ENCODE results near the gene GPR55.

Gene GPR55

DNA sequence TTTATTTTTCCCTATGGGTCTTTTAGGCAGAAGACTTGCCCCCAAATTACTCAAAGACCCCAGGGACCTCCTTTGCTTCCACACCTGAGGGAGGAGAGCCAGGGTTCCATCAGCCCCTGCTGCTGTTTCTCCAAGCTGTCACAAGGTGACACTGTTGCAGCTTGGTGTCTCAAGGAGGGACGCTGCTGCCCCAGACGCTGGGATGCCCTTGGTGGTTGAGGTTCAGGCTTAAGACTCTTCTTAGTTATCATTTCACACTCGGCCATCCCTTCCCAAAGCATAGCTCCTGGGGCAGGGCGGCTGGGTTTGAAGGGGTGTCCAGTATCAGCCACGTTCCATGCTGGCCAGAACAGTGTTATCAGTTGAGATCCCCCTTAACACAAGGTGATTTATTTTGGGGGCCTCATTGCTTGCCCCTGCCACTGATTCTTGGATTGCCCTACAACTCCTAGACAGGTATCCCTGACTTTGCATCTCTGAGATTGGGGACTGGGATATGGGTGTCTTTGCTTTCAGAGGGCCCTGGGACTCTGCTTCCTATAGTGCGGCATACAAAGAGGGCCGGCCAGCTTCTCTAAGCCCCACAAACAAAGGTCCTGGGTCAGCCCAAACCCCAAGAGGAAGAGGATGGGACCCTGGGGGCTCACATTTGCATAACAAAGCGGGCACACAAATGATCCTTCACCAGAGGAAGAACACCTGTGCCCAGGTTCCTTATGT lies 22.7 kb downstream of the GPR55 start:
- peak; percentile 51 to 80 (median 61) for TF ChIP-seq CTCF (IDR thresholded peaks at IDR 0.05; ENCODE audit: unreplicated experiment in 3 of 3)
- Mint-ChIP-seq H3K27me3 (ENCODE audit: low read depth) (peaks cover 42% of the 10 kb centered on the region), H3K27ac (no peak overlapping the region), H3K9me3 (no peaks in the 10 kb centered on the region), H3K4me1 (no peaks in the 10 kb centered on the region), H3K4me3 (no peak overlapping the region), H3K36me3 (ENCODE audit: low read depth) (no peaks in the 10 kb centered on the region)

DNA sequence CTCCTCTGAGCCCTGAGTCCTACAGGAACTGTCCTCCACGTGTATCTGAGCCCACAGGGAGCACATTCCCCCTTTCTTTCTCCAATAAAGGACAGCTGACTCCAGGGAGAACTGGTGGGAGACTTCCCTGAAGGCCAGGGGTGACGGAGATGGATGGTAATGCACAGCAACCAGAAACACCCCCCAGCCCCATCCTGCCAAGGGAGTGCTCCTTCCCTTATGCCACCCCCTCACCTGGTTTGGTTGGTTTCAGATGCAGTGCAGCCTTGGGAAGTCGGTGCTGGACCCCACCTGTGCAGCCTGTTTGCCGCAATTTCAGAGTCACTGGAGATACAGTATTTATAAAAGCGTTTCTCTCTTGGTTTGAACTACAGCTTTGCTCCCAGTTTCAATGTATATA lies 24.0 kb downstream of the GPR55 start:
- Mint-ChIP-seq H3K4me3 (no peak overlapping the region), H3K9me3 (no peaks in the 10 kb centered on the region), H3K4me1 (no peaks in the 10 kb centered on the region), H3K27ac (no peak overlapping the region), H3K36me3 (ENCODE audit: low read depth) (no peaks in the 10 kb centered on the region), H3K27me3 (ENCODE audit: low read depth) (peaks cover 38% of the 10 kb centered on the region)
- TF ChIP-seq CTCF (IDR thresholded peaks at IDR 0.05; ENCODE audit: unreplicated experiment in 3 of 3), result no peak

DNA sequence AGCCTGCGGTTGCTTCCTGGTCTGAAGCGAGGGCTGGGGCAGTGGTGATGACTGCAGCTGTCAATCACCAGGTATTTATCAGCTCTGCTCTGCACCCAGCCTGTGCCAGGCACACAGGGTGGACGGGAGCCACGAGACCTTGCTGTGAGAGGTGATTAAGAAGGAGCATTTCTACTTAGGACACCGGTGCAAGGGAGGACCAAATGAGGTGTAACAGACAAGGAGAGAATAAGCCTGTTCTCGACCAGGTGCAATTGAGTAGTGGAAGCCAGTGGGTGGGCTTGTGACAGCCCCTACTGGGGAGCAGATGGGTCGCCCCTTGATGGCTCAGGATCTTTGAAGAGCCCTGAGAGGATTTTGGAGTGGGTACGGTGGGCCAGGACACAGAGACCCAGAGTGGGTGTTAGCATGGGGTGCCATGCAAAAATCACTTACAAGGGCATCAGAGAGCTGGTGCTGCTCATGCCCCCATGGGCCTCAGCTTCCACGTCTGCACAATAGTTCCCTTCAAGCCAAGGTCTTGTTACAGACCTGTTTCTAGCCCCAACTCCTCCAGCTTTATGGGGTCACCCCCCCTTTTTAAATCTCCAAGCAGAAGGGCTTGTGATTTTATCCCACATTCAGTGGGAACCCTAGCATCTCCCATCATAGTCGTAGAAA lies 24.6 kb downstream of the GPR55 start:
- Mint-ChIP-seq H3K27ac (no peak overlapping the region), H3K4me1 (no peaks in the 10 kb centered on the region), H3K4me3 (no peak overlapping the region), H3K9me3 (no peaks in the 10 kb centered on the region), H3K27me3 (ENCODE audit: low read depth) (peaks cover 34% of the 10 kb centered on the region), H3K36me3 (ENCODE audit: low read depth) (no peaks in the 10 kb centered on the region)
- TF ChIP-seq CTCF (IDR thresholded peaks at IDR 0.05; ENCODE audit: unreplicated experiment in 3 of 3), result no peak

GRCh38 chr2:230899786-230900185 lies 25.3 kb downstream of the GPR55 start:
- no peaks in the 10 kb centered on the region for H3K9me3 Mint-ChIP-seq
- no peaks in the 10 kb centered on the region for H3K36me3 Mint-ChIP-seq (ENCODE audit: low read depth)
- no peak overlapping the region for H3K4me3 Mint-ChIP-seq
- peak overlapping the region in 1 of 3 experiments; percentile 54 for H3K27ac Mint-ChIP-seq
- no peaks in the 10 kb centered on the region for H3K4me1 Mint-ChIP-seq
- H3K27me3 Mint-ChIP-seq (ENCODE audit: low read depth), result peaks cover 34% of the 10 kb centered on the region
- TF ChIP-seq CTCF (IDR thresholded peaks at IDR 0.05; ENCODE audit: unreplicated experiment in 3 of 3), result no peak

DNA sequence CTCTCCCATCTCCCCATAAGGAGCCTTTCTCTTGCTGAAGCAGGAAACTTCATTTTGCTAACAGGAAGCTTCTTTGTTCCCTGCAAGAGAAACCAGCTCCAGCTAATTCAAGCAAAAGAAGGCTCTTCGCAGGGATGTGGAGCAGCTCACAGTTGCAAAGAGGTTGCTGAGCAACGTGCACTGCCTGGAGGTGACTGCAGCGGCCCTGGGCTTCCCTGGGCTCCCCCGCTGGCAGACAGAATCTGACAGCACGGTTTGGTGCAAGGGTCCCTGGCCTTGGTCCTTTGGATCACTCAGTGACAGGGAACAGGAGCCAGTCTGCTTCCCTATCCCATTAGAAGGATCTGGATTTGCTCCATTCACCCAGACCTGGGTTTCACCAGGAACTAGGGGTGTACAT lies 25.8 kb downstream of the GPR55 start:
- Mint-ChIP-seq H3K4me1 (no peaks in the 10 kb centered on the region), H3K4me3 (no peak overlapping the region), H3K27ac (peak overlapping the region; percentile 43 to 60 (median 55)), H3K36me3 (ENCODE audit: low read depth) (no peaks in the 10 kb centered on the region), H3K9me3 (no peaks in the 10 kb centered on the region), H3K27me3 (ENCODE audit: low read depth) (peaks cover 31% of the 10 kb centered on the region)
- no peak for TF ChIP-seq CTCF (IDR thresholded peaks at IDR 0.05; ENCODE audit: unreplicated experiment in 3 of 3)

GRCh38 chr2:230898713-230899091 lies 26.3 kb downstream of the GPR55 start:
- Mint-ChIP-seq H3K27ac (peak overlapping the region; percentile 43 to 60 (median 55)), H3K27me3 (ENCODE audit: low read depth) (peaks cover 28% of the 10 kb centered on the region), H3K4me1 (no peaks in the 10 kb centered on the region), H3K9me3 (no peaks in the 10 kb centered on the region), H3K36me3 (ENCODE audit: low read depth) (no peaks in the 10 kb centered on the region), H3K4me3 (no peak overlapping the region)
- no peak for TF ChIP-seq CTCF (IDR thresholded peaks at IDR 0.05; ENCODE audit: unreplicated experiment in 3 of 3)

Data from nephron (organoid).